ENCODE measurements around the gene IL18BP.
A peak's percentile ranks its signal among the peaks of the same experiment; 100 is the strongest.

IL18BP gene

GRCh38 chr11:71998649-71999310 is at the start of gene IL18BP:
TSS of gene IL18BP (plus strand) at chr11:71998909. CDS start at chr11:71999985, 1,076 bp downstream.
- DNase-seq = peak; percentile 62

GRCh38 chr11:71949034-71949433 is 49.7 kb upstream of the IL18BP start:
- DNase-seq = no peak

DNA sequence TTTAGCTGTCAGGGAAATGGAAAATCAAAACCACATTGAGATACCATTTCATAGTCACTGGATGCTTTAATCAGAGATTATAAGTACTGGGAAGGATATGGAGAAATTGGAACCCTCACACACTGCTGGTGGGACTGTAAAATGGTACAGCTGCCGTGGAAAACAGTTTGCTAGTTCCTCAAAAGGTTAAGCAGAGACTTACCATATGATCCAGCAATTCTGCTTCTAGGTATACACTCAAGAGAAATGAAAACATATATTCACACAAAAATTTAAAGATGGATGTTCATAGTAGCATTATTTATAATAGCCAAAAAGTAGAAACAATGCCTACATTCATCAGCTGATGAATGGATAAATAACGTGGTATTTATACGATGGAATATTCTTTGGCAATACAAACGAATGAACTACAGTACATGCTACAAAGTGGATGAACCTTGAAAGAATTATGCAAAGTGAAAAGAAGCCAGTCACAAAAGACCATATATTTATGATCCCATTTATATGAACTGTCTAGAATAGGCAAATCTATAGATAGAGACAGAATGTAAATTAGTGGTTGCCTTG is 46.9 kb upstream of the IL18BP start:
- no peak for DNase-seq

GRCh38 chr11:71955898-71956456 is 42.7 kb upstream of the IL18BP start:
- no peak for DNase-seq

GRCh38 chr11:71962428-71963038 is 36.2 kb upstream of the IL18BP start:
- DNase-seq = no peak

GRCh38 chr11:71963468-71963867 is 35.2 kb upstream of the IL18BP start:
- no peak for DNase-seq

DNA sequence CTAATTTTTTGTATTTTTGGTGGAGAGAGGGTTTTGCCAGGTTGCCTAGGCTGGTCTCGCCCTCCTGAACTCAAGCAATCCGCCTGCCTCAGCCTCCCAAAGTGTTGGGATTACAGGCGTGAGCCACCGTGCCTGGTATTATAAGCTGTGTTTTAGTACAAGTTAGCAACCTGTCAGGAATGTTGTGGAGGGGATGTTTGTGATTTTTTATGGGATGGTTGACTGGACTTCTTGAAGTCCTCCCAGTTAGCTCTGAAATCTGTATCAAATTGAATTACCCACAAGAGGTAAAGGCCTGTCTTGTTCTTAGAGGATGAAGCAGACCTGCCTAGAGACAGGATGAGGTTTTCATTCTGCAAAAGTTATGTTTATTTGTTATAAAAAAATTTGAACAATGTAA is 34.1 kb upstream of the IL18BP start:
- DNase-seq = no peak

GRCh38 chr11:71971680-71972079 is 27.0 kb upstream of the IL18BP start:
- DNase-seq = no peak

DNA sequence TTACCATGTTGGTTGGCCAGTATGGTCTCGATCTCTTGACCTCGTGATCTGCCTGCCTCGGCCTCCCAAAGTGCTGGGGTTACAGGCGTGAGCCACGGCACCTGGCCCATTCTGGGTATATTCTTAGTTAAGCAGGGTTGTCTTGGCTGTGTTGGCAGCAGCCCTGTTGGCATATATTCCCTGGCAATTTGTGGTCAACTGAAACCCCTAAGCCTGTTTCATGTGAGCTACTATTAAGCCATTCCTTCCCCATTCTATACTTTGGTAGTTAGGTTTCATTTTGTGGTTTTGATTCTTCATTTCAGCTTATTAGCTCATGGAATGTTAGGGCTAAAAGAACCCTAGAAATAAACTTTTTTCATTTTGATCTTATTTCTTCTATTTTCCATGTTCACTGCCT is 22.2 kb upstream of the IL18BP start:
- no peak for DNase-seq

- DNase-seq = no peak
These were observed 21.6 kb upstream of the IL18BP start for GRCh38 chr11:71977090-71977489.

- DNase-seq = peak; percentile 49
These were observed 20.8 kb upstream of the IL18BP start for GRCh38 chr11:71977743-71978418.

DNA sequence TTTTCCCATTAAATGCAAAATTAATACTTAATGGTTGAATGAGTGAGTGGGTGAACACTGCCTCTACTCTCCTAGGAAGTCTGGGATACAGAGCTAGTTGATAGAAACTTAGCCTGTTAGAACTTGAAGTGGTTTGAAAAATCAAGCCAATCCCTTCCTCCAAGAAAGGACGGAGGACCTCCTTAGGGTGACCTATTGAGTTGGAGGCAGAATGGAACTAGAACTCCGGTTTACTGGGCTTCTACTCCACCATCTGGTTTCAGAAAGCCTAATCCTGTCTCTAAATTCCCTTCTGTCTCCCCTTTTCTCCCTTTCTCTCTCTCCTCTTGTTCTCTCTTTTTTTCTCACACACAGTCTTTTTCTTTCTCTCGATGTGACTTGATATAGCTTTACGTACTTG is 19.6 kb upstream of the IL18BP start:
- DNase-seq = no peak

GRCh38 chr11:71979602-71980001 is 19.1 kb upstream of the IL18BP start:
- DNase-seq = no peak

DNA sequence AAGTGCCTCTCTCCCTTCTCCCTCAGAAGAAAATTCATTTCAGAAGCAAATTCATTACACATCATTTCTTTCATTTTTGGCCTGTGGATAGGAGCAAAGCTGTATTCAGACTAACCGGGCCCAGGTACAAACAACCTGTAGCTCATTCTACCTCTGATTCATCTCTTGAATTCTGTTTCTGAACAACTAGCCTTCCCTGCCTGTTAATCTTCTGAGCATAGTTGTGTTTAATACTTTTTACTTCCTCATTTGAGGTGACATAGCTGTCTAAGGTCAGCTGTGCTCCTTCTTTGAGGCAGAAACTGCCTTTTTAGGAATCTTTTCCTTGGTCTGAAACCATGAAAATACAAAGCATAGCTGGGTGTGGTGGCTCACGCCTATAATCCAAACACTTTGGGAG is 12.6 kb upstream of the IL18BP start:
- DNase-seq = no peak

GRCh38 chr11:71987521-71987920 is 11.2 kb upstream of the IL18BP start:
- DNase-seq = no peak

DNA sequence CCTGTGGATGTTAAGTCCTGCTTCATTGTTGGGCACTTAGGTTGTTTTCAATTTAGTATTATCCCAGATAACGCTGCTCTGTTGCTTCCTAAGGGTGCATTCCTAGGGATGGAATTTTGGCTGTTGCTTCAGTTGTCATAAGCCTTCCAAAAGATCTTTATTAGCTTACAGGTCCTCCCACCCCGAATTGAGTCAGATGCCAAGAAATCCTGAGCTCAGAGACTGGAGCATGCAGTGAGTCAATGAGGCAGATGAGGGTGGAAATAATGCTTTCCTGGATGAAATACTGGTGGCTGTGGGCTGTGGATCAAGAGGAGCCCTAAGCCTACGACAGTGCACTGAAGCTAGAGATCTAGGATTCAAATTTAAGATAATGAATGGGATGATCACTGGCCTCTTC is 10.7 kb upstream of the IL18BP start:
- no peak for DNase-seq

DNA sequence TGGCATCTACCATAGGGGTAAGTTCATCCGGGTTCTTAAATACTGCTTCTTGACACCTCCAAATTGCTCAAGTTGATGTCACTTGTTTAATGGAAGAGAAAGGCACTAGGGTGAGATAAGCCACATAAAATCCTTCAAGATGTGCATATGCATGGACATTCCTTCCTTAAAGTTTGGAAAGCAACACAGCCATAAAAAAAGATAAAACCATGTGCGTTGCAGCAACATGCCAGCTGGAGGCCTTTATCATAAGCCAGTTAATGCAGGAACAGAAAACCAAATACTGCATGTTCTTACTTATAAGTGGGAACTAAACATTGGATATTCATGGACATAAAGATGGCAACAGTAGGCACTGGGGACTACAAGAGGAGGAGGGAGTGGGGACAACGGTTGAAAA is 8.0 kb upstream of the IL18BP start:
- DNase-seq = no peak

GRCh38 chr11:71991494-71991893 is 7.2 kb upstream of the IL18BP start:
- DNase-seq = peak; percentile 19

- no peak for DNase-seq
These were observed 6.5 kb upstream of the IL18BP start for GRCh38 chr11:71992136-71992730.

GRCh38 chr11:71994786-71995185 is 3.9 kb upstream of the IL18BP start:
- DNase-seq = no peak

- DNase-seq = no peak
These were observed 2.9 kb upstream of the IL18BP start for GRCh38 chr11:71995726-71996291.

- DNase-seq = no peak
These were observed 2.2 kb upstream of the IL18BP start for GRCh38 chr11:71996517-71996916.

GRCh38 chr11:71996946-71997345 is 1.8 kb upstream of the IL18BP start:
- DNase-seq = peak; percentile 78

Measured in CD4-positive, alpha-beta T cell treated with Interferon gamma for 1 hour (primary cell).